ENCODE measurements around the gene IVL. TPM values are rescaled to one million over a fixed set of nuclear protein-coding genes. Genes with fewer than 3 reads are reported as not detected.

Gene IVL
- total and polyA plus RNA-seq, 2 donors (not counting 3 experiments of a cell fraction or from before 2014, with no cell fraction given) = not detected

- H3K4me2 ChIP-seq (ENCODE audit: insufficient read depth, low read length) = no peak overlapping the region
- no peaks in the 10 kb centered on the region for H4K20me1 ChIP-seq (replicated peaks; ENCODE audit: control insufficient read depth, extremely low read depth, insufficient read depth, low read length)
- no peaks in the 10 kb centered on the region for H3K4me1 ChIP-seq (ENCODE audit: control insufficient read depth, extremely low read depth, insufficient read depth, low read length)
- H3K36me3 ChIP-seq (ENCODE audit: control insufficient read depth in 2 of 2, extremely low read depth in 1 of 2, insufficient read depth in 2 of 2, low read length in 2 of 2) = no peaks in the 10 kb centered on the region
- FAIRE-seq (no peak), DNase-seq (ENCODE audit: low read depth, low spot score) (no peak)
- no TSS peak for BruUV-seq (replicated peaks)
- H3K27me3 ChIP-seq (ENCODE audit: control insufficient read depth in 2 of 2, insufficient read depth in 2 of 2, low read length in 2 of 2) = no peaks in the 10 kb centered on the region
- TF ChIP-seq FOS (IDR thresholded peaks at IDR 0.05; ENCODE audit: borderline replicate concordance, insufficient read depth, low read length) (no peak), JUN (IDR thresholded peaks at IDR 0.05; ENCODE audit: borderline replicate concordance, insufficient read depth, insufficient read length, low read depth) (no peak), GATA2 (IDR thresholded peaks at IDR 0.05; ENCODE audit: insufficient read depth, insufficient read length, low read depth, low read length) (no peak), POLR2AphosphoS5 (IDR thresholded peaks at IDR 0.05; ENCODE audit: insufficient read depth, low read depth, low read length) (no peak), EZH2 (IDR thresholded peaks at IDR 0.05; ENCODE audit: borderline replicate concordance, low read depth, low read length, severe bottlenecking) (no peak)
- no peaks in the 10 kb centered on the region for H3K79me2 ChIP-seq (ENCODE audit: control insufficient read depth, insufficient read depth, low read length)
- dilution Hi-C loops (cut with MboI; ENCODE audit: extremely low pct_ligation_motif_present, low sequenced_read_pairs) (no loop called here), intact Hi-C loops (cut with micrococcal nuclease) (no loop called here)
- H3K4me3 ChIP-seq (replicated peaks in 1 of 3; ENCODE audit: insufficient read depth in 1 of 3, low read depth in 1 of 3, low read length in 3 of 3) = no peak overlapping the region
- H3K9me3 ChIP-seq (replicated peaks; ENCODE audit: control insufficient read depth, insufficient read depth, low read length) = no peaks in the 10 kb centered on the region
- no peaks in the 10 kb centered on the region for H3K9me1 ChIP-seq (replicated peaks; ENCODE audit: control insufficient read depth, extremely low read depth, insufficient read depth, low read length)
- no peak overlapping the region for H3K9ac ChIP-seq (replicated peaks; ENCODE audit: extremely low read depth, insufficient read depth, low read length)
- H2AFZ ChIP-seq (ENCODE audit: low read depth, low read length) = no peak overlapping the region
- H3K27ac ChIP-seq (ENCODE audit: insufficient read depth, low read depth, low read length) = no peak overlapping the region
- ChIA-PET CTCF (no interaction called here), POLR2A (no interaction called here)
Measured at GRCh38 chr1:152932170-152932811, 23.9 kb downstream of the IVL start.

- no peaks in the 10 kb centered on the region for H3K9me3 ChIP-seq (replicated peaks; ENCODE audit: control insufficient read depth, insufficient read depth, low read length)
- H3K36me3 ChIP-seq (ENCODE audit: control insufficient read depth in 2 of 2, extremely low read depth in 1 of 2, insufficient read depth in 2 of 2, low read length in 2 of 2) = no peaks in the 10 kb centered on the region
- no peak overlapping the region for H3K9ac ChIP-seq (replicated peaks; ENCODE audit: extremely low read depth, insufficient read depth, low read length)
- H3K4me2 ChIP-seq (ENCODE audit: insufficient read depth, low read length) = no peak overlapping the region
- H3K27ac ChIP-seq (ENCODE audit: insufficient read depth, low read depth, low read length) = no peak overlapping the region
- no TSS peak for BruUV-seq (replicated peaks)
- POLR2A ChIA-PET = no interaction called here
- no peak overlapping the region for H3K4me3 ChIP-seq (replicated peaks in 1 of 3; ENCODE audit: insufficient read depth in 1 of 3, low read depth in 1 of 3, low read length in 3 of 3)
- dilution Hi-C loops (cut with MboI; ENCODE audit: extremely low pct_ligation_motif_present, low sequenced_read_pairs) (no loop called here), intact Hi-C loops (cut with micrococcal nuclease) (no loop called here)
- H2AFZ ChIP-seq (ENCODE audit: low read depth, low read length) = no peak overlapping the region
- DNase-seq (ENCODE audit: low read depth, low spot score) (no peak), FAIRE-seq (no peak)
- CTCF ChIA-PET = no interaction called here
- no peak for TF ChIP-seq JUN (IDR thresholded peaks at IDR 0.05; ENCODE audit: borderline replicate concordance, insufficient read depth, insufficient read length, low read depth)
- no peak for TF ChIP-seq POLR2AphosphoS5 (IDR thresholded peaks at IDR 0.05; ENCODE audit: insufficient read depth, low read depth, low read length)
- TF ChIP-seq MYC (IDR thresholded peaks at IDR 0.05; ENCODE audit: low read depth, low read length) = no peak
- no peaks in the 10 kb centered on the region for H3K9me1 ChIP-seq (replicated peaks; ENCODE audit: control insufficient read depth, extremely low read depth, insufficient read depth, low read length)
- H3K79me2 ChIP-seq (ENCODE audit: control insufficient read depth, insufficient read depth, low read length) = no peaks in the 10 kb centered on the region
- H3K4me1 ChIP-seq (ENCODE audit: control insufficient read depth, extremely low read depth, insufficient read depth, low read length) = no peaks in the 10 kb centered on the region
- H4K20me1 ChIP-seq (replicated peaks; ENCODE audit: control insufficient read depth, extremely low read depth, insufficient read depth, low read length) = no peaks in the 10 kb centered on the region
- no peaks in the 10 kb centered on the region for H3K27me3 ChIP-seq (ENCODE audit: control insufficient read depth in 2 of 2, insufficient read depth in 2 of 2, low read length in 2 of 2)
Measured at GRCh38 chr1:152933196-152933595, 24.9 kb downstream of the IVL start.

Measured in endothelial cell of umbilical vein (primary cell).